Measurements from ENCODE around the gene FAM181B. TPM values are rescaled to one million over a fixed set of nuclear protein-coding genes. Genes with fewer than 3 reads are reported as not detected.

FAM181B gene
- total RNA-seq, 1 donor from 2014 or later = not detected

GRCh38 chr11:82682003-82682751 is 51.5 kb downstream of the FAM181B start:
- no peaks in the 10 kb centered on the region for H4K20me1 ChIP-seq (ENCODE audit: low read depth)
- DNase-seq (ENCODE audit: low spot score) = peak; percentile 73
- no peak overlapping the region for H3K4me2 ChIP-seq
- peaks cover 15% of the 10 kb centered on the region for H3K9me3 Mint-ChIP-seq
- H3K4me3 ChIP-seq = no peak overlapping the region
- H3K27ac ChIP-seq = no peak overlapping the region
- no peak overlapping the region for H3K4me3 Mint-ChIP-seq
- no peaks in the 10 kb centered on the region for H3K36me3 ChIP-seq
- no peaks in the 10 kb centered on the region for H3K4me1 ChIP-seq
- peak overlapping the region; percentile 19 for H2AFZ ChIP-seq (replicated peaks)
- H3K27me3 ChIP-seq = no peaks in the 10 kb centered on the region
- no peak for TF ChIP-seq EZH2 (IDR thresholded peaks at IDR 0.05)
- no peak for TF ChIP-seq EZH2phosphoT487 (IDR thresholded peaks at IDR 0.05)
- TF ChIP-seq CTCF (IDR thresholded peaks at IDR 0.05) = peak; percentile 71
- no peak overlapping the region for H3K9ac ChIP-seq
- no peaks in the 10 kb centered on the region for H3K36me3 Mint-ChIP-seq
- H3K9me3 ChIP-seq (ENCODE audit: low read depth) = no peaks in the 10 kb centered on the region
- H3K79me2 ChIP-seq (ENCODE audit: low read depth) = no peaks in the 10 kb centered on the region
- H3K27ac Mint-ChIP-seq = no peak overlapping the region
- H3K4me1 Mint-ChIP-seq = no peaks in the 10 kb centered on the region
- no peaks in the 10 kb centered on the region for H3F3A ChIP-seq (ENCODE audit: low read depth)
- H3K27me3 Mint-ChIP-seq (ENCODE audit: insufficient read depth, low read depth) = peaks cover under 1% of the 10 kb centered on the region

- H3K36me3 Mint-ChIP-seq = no peaks in the 10 kb centered on the region
- Histone ChIP-seq H4K20me1 (ENCODE audit: low read depth) (no peaks in the 10 kb centered on the region), H3F3A (ENCODE audit: low read depth) (no peaks in the 10 kb centered on the region), H3K36me3 (no peaks in the 10 kb centered on the region), H3K9ac (no peak overlapping the region), H3K27me3 (no peaks in the 10 kb centered on the region), H3K4me3 (no peak overlapping the region), H3K4me2 (no peak overlapping the region), H3K27ac (no peak overlapping the region), H3K79me2 (ENCODE audit: low read depth) (no peaks in the 10 kb centered on the region), H2AFZ (replicated peaks) (no peak overlapping the region), H3K9me3 (ENCODE audit: low read depth) (no peaks in the 10 kb centered on the region), H3K4me1 (no peaks in the 10 kb centered on the region)
- H3K4me1 Mint-ChIP-seq = no peaks in the 10 kb centered on the region
- TF ChIP-seq EZH2 (IDR thresholded peaks at IDR 0.05) (no peak), EZH2phosphoT487 (IDR thresholded peaks at IDR 0.05) (no peak), CTCF (IDR thresholded peaks at IDR 0.05) (no peak)
- DNase-seq (ENCODE audit: low spot score) = no peak
- H3K27me3 Mint-ChIP-seq (ENCODE audit: insufficient read depth, low read depth) = peaks cover 2% of the 10 kb centered on the region
- no peak overlapping the region for H3K27ac Mint-ChIP-seq
- H3K4me3 Mint-ChIP-seq = no peak overlapping the region
- H3K9me3 Mint-ChIP-seq = peaks cover 18% of the 10 kb centered on the region
These were observed 53.4 kb downstream of the FAM181B start for GRCh38 chr11:82680252-82680651.

Small RNA genes within 50 kb of the gene (small RNA-seq; reads per million reads assigned to genes)
- 0.66 reads per million, percentile 66 among the genes with 10 or more reads in this experiment for gene RPS28P7

Other genes with a start within 250 kb of the FAM181B start
- gene PRCP, start 166.6 kb upstream of the FAM181B start, total RNA-seq (ENCODE audit: low replicate concordance) = 35.2 and 67.4 TPM in 2 replicates
- gene DDIAS, start 167.9 kb upstream of the FAM181B start, total RNA-seq (ENCODE audit: low replicate concordance) = 19.9 and 47.7 TPM in 2 replicates

All from neural progenitor cell (in vitro differentiated cells).